Fibroblast of the aortic adventitia (primary cell): ENCODE measurements around the gene SAMD4B. TPM values are rescaled to one million over a fixed set of nuclear protein-coding genes. Genes with fewer than 3 reads are reported as not detected.

Experiments used
- DNase-seq: peaks from one replicate; pipeline ENCODE4 v3.0.0-alpha.2; 2010; ENCODE audit warnings: low read depth
- H3K4me3 ChIP-seq: 2 replicates; pipeline ENCODE4 v1.5.1; 2011; ENCODE audit warnings: low read depth, mild to moderate bottlenecking, control low read depth, low read length, moderate library complexity
- total RNA-seq: library from RNA; depleted of rRNA; stranded (reverse); fragments of >200 nt; gene quantifications from 2 replicates; pipeline ENCODE4 v1.2.3, GENCODE V29; 2012; ENCODE audit warnings: low replicate concordance
- TF ChIP-seq, protein P1 (sequence below): IDR thresholded peaks from 2 replicates; pipeline ENCODE4 v1.5.1; 2011; ENCODE audit warnings: mild to moderate bottlenecking, low read length, control low read depth, inconsistent platforms; ENCODE audit not compliant: insufficient read depth

Gene SAMD4B
- total RNA-seq, 1 donor = 84.9 TPM

DNA sequence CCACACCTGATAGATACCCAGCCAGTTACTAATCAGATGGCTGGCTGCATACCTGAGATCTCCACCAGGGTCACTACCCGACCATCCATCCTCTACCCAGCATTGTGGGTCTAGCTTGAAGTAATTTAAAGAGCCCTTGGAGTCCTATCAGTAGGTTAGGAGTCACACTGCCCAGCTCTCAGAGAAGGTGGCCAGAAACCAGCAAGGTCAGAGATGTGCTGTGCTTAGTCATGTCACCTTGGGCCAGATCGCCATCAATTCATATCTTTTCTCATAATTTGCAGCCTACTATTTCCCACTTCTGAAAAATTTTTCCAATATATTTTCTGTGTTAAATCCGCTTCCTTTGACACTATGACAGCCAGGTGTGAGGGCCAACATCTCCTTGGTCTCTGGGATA, 13.9 kb downstream of the SAMD4B start:
- no peak for DNase-seq
- TF ChIP-seq, protein P1, sequence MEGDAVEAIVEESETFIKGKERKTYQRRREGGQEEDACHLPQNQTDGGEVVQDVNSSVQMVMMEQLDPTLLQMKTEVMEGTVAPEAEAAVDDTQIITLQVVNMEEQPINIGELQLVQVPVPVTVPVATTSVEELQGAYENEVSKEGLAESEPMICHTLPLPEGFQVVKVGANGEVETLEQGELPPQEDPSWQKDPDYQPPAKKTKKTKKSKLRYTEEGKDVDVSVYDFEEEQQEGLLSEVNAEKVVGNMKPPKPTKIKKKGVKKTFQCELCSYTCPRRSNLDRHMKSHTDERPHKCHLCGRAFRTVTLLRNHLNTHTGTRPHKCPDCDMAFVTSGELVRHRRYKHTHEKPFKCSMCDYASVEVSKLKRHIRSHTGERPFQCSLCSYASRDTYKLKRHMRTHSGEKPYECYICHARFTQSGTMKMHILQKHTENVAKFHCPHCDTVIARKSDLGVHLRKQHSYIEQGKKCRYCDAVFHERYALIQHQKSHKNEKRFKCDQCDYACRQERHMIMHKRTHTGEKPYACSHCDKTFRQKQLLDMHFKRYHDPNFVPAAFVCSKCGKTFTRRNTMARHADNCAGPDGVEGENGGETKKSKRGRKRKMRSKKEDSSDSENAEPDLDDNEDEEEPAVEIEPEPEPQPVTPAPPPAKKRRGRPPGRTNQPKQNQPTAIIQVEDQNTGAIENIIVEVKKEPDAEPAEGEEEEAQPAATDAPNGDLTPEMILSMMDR = no peak
- H3K4me3 ChIP-seq = no peak overlapping the region

DNA sequence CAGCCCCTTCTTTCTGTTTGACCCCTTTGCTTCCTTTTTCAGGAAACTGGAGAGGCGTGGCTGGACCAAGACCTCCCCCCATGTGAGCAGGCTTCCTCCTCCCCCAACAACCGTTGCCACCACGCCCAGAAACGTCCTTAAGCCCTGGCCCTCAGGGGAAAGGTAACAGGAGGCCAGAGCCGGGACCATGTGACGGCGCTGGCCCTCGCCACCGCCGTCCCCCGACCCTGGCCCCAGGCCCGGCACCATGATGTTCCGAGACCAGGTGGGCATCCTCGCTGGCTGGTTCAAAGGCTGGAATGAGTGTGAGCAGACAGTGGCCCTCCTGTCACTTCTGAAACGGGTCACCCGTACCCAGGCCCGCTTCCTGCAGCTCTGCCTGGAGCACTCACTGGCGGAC, 14.4 kb downstream of the SAMD4B start:
- H3K4me3 ChIP-seq = no peak overlapping the region
- TF ChIP-seq, protein P1 = no peak
- no peak for DNase-seq

DNA sequence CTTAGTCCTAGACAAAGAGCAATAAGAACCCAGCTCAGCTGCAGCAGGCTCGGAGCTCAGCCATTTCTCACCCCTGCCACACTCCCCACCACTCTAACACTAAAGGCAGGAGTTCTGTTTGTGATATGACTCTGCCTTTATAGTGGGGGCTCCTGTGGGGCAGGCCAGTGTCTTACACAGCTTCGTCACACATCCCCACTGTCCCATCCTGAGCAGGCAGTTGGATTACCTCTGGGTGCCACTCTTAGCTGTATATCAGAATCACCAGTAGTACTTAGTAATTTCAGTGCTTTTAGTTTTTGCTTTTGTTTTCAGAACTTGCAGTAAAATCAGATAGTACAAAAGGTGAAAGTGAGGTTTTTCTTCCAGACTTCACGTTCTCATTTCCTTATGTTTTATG, 16.8 kb downstream of the SAMD4B start:
- TF ChIP-seq, protein P1 = no peak
- no peak for DNase-seq
- no peak overlapping the region for H3K4me3 ChIP-seq

DNA sequence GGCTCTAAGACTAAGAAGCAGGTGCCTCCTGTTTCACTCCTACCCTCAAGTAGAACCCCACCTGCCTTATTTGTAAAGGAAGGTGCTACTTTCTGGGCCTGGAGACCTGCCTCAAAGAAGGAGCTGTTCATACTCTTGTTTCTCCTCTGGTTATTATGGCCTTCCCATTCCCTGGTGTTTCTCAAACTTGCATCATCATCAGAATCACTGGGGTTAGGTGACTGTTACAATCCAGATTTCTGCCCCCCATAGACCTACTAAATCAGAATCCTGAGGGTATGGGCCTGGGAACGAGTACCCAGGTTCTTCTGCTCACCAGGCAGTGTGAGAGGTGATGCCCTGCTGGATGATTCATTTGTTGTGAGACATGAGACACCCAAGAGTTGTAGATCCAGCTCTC, 18.4 kb downstream of the SAMD4B start:
- H3K4me3 ChIP-seq = no peak overlapping the region
- DNase-seq = peak; percentile 29
- TF ChIP-seq, protein P1 = no peak

DNA sequence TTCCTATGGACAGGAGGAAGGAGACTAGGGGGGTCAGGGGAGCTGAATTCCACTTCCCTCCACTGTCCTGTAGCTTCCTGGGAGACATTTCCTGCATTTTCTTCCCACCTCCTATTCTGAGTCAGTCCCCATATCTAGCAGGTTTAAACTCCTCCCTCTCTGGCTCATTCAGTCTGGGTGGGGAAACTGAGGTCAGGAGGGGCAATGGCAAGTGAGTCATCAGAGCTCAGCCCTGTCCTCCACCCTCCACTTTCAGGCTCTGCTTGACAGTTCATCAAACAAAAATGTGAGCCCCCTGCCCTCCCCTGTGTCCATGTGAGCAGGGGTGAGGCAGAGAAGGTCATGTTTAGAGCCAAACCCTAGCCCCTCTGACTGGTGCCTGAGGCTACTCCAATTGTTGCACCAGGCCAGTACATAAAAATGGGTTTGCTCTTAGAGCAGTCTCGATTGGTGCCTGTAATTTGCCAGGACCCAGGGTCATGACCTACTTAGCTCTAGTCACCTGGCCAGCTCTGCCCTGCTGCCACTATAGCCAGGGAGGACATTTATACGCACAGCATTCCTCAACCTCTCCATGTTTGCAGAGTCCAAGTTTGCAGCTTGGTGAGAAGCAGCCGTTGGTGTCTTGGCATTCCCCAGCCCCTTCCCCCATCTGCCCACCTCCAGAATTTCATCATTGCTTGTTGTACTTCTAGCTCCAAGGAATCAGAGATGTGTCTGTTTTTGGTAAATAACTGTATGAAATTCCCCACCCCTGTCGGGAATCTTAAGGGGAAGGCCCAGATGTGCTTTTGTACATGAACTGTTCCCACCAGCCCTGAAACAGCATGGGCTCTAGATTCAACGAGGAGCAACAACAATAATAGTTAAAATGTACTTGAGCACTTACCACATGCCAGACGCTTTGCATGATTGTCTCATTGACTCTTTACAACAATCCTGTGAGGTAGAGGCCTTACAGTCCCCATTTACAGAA, 20.7 kb downstream of the SAMD4B start:
- DNase-seq = peak; percentile 83
- TF ChIP-seq, protein P1 = no peak
- no peak overlapping the region for H3K4me3 ChIP-seq

DNA sequence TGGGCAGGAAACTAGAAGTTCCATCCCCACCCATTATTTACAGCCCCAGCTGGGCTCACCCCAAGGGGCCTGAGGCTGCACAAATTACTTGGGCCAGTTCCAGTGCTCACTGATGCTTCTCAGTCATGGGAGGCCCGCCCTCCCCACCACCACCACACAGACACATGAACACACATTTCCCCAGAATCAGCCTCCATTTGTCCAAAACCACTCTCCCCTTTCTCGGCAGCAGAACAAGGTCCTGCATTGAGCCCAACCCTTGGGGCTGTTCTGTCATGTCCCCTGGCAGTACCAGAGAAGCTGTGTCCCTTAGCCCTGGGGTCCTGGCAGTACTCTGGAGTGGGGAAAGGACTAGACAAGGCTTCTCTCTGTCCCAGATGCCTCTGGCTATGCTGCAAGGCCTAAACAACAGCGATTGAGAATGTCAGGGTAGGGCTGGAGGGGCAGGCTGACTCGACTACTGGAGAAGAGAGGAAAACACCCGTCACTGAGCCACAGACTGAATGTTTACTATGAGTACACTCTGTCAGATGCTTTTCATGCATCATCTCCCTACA, 21.8 kb downstream of the SAMD4B start:
- H3K4me3 ChIP-seq = no peak overlapping the region
- TF ChIP-seq, protein P1 = no peak
- DNase-seq = peak; percentile 78
